AG09319 (cell line): ENCODE data around the gene MAST4.

ENCODE experiments used
- DNase-seq: peaks from one replicate; pipeline ENCODE4 v3.0.0-alpha.2; 2010; ENCODE audit warnings: low read depth; ENCODE audit errors: extremely low read depth
- TF ChIP-seq, protein P1 (sequence below): IDR thresholded peaks from 2 replicates; pipeline ENCODE4 v1.5.1; 2011; ENCODE audit warnings: low read depth, mild to moderate bottlenecking, inconsistent platforms, low read length, moderate library complexity

MAST4 gene

DNA sequence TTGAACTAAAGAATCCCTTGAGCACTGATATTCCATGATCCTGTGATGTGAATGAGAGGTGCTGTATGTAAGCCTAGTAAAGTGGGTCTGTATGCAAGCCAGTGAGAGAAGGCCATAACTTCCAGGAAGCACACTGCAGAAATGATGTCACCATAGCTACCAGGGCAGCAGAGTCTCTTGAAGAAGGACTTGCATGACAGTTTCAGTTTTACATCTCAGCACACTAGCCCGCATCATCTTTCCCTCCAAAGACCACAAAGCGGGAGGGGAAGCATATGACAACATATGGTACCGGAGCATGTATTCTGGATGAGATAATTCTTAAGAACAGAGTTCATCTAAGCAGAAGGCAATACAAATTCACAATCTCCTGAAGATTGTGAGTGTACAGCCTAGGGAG lies 37.6 kb upstream of the MAST4 start:
- no peak for DNase-seq
- TF ChIP-seq, protein P1, sequence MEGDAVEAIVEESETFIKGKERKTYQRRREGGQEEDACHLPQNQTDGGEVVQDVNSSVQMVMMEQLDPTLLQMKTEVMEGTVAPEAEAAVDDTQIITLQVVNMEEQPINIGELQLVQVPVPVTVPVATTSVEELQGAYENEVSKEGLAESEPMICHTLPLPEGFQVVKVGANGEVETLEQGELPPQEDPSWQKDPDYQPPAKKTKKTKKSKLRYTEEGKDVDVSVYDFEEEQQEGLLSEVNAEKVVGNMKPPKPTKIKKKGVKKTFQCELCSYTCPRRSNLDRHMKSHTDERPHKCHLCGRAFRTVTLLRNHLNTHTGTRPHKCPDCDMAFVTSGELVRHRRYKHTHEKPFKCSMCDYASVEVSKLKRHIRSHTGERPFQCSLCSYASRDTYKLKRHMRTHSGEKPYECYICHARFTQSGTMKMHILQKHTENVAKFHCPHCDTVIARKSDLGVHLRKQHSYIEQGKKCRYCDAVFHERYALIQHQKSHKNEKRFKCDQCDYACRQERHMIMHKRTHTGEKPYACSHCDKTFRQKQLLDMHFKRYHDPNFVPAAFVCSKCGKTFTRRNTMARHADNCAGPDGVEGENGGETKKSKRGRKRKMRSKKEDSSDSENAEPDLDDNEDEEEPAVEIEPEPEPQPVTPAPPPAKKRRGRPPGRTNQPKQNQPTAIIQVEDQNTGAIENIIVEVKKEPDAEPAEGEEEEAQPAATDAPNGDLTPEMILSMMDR = no peak

DNA sequence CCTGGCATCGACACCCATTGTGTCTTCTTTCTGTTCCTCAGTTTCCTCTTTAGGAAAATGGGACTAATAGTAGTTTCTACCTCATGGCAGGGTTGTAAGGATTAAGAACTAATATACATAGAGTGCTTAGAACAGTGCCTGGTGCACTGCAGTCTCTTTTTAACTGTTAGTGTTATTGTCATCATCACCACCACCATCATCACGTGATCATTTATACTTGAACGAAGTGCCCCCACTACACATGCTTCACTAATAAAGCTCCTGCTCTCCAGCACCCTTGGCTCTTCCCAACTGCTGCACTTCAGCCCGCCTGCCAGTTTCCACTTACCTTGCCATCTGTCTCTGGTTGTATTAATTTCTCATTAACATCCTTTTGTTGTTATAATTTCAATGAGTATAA lies 35.8 kb upstream of the MAST4 start:
- DNase-seq = no peak
- TF ChIP-seq, protein P1 = no peak

DNA sequence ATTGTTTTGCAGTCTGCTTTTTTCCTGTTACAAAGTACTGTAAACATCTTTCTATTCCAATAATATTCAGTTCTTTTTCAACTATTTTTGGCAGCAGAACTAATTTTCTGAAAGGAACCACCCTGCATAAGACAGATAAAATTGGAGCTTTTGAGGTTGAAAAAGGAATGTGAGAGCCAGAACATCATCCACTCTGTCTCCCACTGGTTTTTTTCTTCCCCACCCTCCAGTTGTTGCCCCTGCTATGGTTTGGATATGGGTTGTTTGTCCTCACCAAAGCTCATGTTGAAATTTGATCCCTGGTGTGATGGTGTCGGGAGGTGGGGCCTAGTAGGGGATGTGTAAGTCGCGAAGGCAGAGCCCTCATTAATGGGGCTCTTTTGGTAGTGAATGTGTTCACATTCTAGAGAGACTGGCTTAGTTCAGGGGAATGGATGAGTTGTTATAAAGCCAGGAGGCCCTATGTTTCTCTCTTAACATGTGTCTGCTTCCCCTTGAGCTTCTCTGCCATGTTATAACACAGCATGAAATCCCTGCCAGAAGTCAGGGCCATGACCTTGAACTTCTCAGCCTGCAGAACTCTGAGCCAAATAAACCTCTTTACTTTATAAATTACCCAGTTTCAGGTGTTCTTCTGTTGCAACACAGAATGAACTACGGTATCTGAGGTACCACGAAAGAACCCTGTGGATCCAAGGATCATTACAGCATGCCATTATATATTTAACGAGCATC lies 34.8 kb upstream of the MAST4 start:
- TF ChIP-seq, protein P1 = no peak
- DNase-seq = no peak

DNA sequence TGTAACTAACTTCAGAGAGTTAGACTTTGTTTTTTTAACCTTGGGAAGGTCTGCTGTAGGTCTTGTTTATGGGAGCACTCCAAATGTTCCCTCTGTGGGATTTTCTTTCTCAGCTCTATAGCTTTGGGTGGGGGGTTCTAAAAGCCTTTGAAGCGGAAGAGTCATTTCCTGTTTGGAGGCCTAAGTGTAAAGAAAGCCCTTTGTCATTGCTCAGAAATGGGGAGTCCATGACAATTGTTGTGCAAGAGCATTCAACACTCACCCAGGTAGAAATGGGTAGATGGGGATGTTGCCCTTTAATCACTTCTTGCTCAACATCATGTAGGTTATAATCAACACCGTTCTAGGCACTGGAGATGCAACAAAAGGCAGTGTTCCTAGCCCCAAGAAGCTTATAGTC lies 30.3 kb upstream of the MAST4 start:
- TF ChIP-seq, protein P1 = no peak
- no peak for DNase-seq

DNA sequence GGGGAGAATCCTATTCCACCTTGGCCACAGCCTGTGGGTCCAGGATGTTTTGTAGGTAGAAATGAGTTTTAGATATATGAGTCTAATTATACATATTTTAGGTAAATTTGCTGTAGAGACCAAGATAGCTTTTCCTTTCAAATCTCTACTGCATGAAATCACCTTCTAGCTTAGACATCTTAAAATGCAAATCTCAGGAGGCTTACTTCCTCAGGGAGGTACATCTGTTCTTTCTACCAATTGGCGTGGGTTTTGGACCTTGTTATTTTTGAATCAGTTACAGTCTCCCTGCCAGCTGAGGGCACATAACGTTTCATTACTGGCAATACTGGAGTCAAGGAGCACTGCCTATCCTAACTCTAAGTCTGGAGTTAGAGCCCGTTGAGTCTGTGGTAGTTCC lies 28.7 kb upstream of the MAST4 start:
- DNase-seq = no peak
- TF ChIP-seq, protein P1 = no peak

DNA sequence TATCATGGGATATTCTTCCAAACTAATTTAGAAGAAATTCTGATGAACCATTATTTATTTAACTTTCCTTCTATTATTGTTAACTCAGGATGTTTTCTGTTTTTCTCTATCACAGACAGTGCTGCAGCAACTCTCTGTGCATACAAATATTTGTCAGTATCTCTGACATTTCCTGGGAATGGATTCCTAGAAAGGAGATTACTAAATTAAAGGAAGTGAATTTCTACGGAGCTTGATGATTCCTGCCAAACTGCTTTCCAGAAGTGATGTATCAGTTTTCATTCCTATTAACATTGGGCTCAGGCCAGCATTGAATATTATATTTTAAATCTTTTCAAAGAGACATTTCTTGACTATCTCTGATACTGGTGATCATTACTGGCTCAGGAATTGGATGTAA lies 26.0 kb upstream of the MAST4 start:
- TF ChIP-seq, protein P1 = no peak
- DNase-seq = no peak

DNA sequence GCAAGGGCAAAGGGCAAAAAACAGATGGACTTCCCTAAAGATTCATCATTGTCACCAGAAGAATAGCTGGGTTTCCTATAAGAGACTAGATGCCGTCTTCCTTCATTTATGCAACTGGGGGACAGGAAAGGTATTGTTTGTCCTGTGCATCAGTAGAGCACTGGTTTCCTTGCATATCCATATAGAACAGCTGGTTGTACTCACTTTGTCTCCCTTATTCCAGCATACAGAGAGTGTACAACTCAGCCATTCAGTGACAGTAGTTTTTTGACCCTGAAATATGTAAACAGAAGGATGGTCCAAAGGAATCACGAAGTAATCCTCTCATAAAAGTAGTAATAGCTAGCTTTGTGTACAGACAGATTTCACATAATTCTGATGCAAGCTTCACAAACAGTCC lies 22.5 kb upstream of the MAST4 start:
- DNase-seq = no peak
- TF ChIP-seq, protein P1 = no peak
